Stimulated activated CD4-positive, alpha-beta T cell treated with anti-CD3 and anti-CD28 coated beads, Interleukin-2, amount 100 ng/mL, for 24 hours (primary cell): ENCODE results near the gene RERE.
A peak's percentile ranks its signal among the peaks of the same experiment; 100 is the strongest.
"Not testable (repeated sequence)": the region's sequence is repeated elsewhere in the genome, so short reads cannot be mapped to it uniquely, and the experiment has no call there.

Source experiments
- DNase-seq, 2 donors: peaks; one replicate each; pipeline ENCODE4 v3.0.0-alpha.2; 2020

The RERE gene

GRCh38 chr1:8712413-8713231 lies 104.8 kb downstream of the RERE start:
- DNase-seq: no peak

GRCh38 chr1:8711873-8712412 lies 105.5 kb downstream of the RERE start:
- no peak for DNase-seq

- no peak for DNase-seq
These were observed 106.3 kb downstream of the RERE start for GRCh38 chr1:8711151-8711550.

- DNase-seq: no peak
These were observed 109.2 kb downstream of the RERE start for GRCh38 chr1:8708259-8708658.

GRCh38 chr1:8706995-8707396 lies 110.4 kb downstream of the RERE start:
- DNase-seq: no peak

GRCh38 chr1:8706291-8706690 lies 111.1 kb downstream of the RERE start:
- no peak for DNase-seq

GRCh38 chr1:8704866-8705506 lies 112.5 kb downstream of the RERE start:
- no peak for DNase-seq

- peak; percentile 61 to 75 for DNase-seq
These were observed 114.3 kb downstream of the RERE start for GRCh38 chr1:8702850-8703810.

GRCh38 chr1:8702472-8702849 lies 115.0 kb downstream of the RERE start:
- DNase-seq: no peak

GRCh38 chr1:8701794-8702471 lies 115.5 kb downstream of the RERE start:
- DNase-seq: peak in 1 of 2 donors; percentile 28

- DNase-seq: no peak
These were observed 117.8 kb downstream of the RERE start for GRCh38 chr1:8699679-8700078.

- DNase-seq: no peak
These were observed 118.4 kb downstream of the RERE start for GRCh38 chr1:8698937-8699447.

GRCh38 chr1:8698012-8698630 lies 119.3 kb downstream of the RERE start:
- DNase-seq: no peak

GRCh38 chr1:8695442-8695841 lies 122.0 kb downstream of the RERE start:
- DNase-seq: not testable (repeated sequence)

- DNase-seq: no peak
These were observed 124.3 kb downstream of the RERE start for GRCh38 chr1:8693107-8693506.

GRCh38 chr1:8691662-8692061 lies 125.8 kb downstream of the RERE start:
- DNase-seq: no peak

- no peak for DNase-seq
These were observed 127.3 kb downstream of the RERE start for GRCh38 chr1:8690253-8690525.

GRCh38 chr1:8689431-8690252 lies 127.8 kb downstream of the RERE start:
- DNase-seq: no peak

- no peak for DNase-seq
These were observed 129.9 kb downstream of the RERE start for GRCh38 chr1:8687538-8687937.

- DNase-seq: no peak
These were observed 130.4 kb downstream of the RERE start for GRCh38 chr1:8687039-8687438.

- DNase-seq: no peak
These were observed 132.0 kb downstream of the RERE start for GRCh38 chr1:8685463-8685862.
